GM06990 (cell line): ENCODE data around the gene OGFOD3.

Experiments used
- DNase-seq: peaks from one replicate; pipeline ENCODE4 v3.0.0-alpha.2; 2011; ENCODE audit not compliant: insufficient read length; ENCODE audit errors: extremely low read depth
- H3K27me3 ChIP-seq: replicated peaks from 2 replicates; pipeline ENCODE4 v1.6.0; 2011; ENCODE audit warnings: low read length; ENCODE audit not compliant: control insufficient read depth, insufficient read depth
- H3K36me3 ChIP-seq: 2 replicates; pipeline ENCODE4 v1.5.1; 2011; ENCODE audit warnings: low read length; ENCODE audit not compliant: control insufficient read depth, insufficient read depth
- H3K4me3 ChIP-seq: replicated peaks from 2 replicates; pipeline ENCODE4 v1.5.1; 2011; ENCODE audit warnings: low read depth, mild to moderate bottlenecking, control low read depth, low read length
- TF ChIP-seq, protein P1 (sequence below): IDR thresholded peaks from 2 replicates; pipeline ENCODE4 v1.5.1; 2011; ENCODE audit warnings: low read length, control low read depth, mild to moderate bottlenecking, inconsistent platforms; ENCODE audit not compliant: insufficient read depth, poor library complexity, severe bottlenecking

Gene OGFOD3, protein sequence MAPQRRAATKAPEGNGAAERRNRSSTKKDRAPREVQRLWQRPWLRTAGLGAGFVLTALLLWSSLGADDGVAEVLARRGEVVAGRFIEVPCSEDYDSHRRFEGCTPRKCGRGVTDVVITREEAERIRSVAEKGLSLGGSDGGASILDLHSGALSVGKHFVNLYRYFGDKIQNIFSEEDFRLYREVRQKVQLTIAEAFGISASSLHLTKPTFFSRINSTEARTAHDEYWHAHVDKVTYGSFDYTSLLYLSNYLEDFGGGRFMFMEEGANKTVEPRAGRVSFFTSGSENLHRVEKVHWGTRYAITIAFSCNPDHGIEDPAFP

DNA sequence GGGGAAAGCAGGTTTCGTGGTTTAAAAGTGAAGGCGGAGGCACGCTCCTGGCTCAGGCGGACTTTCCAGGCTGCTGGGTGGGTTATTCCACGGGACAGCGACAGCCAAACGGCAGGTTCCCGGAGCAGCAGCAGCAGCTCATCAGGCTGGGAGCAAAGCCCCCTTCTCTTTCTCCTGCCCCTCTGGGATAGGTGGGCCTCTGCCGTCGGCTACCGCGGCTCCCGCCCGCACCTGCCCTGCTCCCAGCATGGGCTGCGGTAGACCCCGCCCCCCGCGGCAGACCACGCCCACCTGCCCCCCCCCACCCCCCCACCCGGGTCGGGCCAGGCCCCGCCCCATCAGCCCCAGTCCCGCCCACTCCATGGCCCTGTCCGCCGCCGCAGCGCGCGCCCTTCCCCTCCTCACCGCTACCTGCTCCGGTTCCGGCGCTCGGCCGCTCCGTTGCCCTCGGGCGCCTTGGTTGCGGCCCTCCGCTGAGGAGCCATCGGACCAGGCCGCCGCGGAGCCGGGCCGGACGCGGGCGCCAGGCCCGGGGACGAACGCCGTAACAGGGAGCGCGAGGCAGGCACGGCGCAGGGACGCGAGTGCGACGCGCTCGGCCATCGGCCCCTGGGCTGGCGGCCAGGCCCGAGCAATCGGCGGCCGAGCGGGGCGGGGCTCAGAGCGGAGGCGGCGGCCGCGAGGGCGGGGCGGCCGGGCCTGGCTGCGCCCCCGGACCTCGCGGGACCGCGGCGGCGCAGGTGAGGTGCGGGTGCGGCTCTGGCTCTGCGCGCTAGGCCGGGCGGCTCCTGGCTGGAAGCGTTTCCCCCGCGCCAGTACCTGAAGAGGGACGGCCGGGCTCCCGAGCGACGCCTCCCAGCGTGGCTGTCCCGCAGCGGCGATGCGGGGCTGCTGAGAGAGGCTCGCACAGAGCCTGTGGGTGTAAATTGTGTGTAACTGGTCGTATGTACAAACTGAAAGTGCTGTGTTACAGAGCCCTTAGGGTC lies at the start of gene OGFOD3, which contains the start of gene HEXD:
Gene OGFOD3, minus strand, starts transcription at position 586 of the 986 bp plus-strand sequence. Its CDS starts 101 bp downstream, at position 485.
Gene HEXD, plus strand, starts transcription at position 347 of the 986 bp plus-strand sequence. CDS start 1,453 bp downstream, outside the sequence.
- peaks cover 8% of the 10 kb centered on the region for H3K36me3 ChIP-seq
- DNase-seq, result peak; percentile 92
- TF ChIP-seq, protein P1, sequence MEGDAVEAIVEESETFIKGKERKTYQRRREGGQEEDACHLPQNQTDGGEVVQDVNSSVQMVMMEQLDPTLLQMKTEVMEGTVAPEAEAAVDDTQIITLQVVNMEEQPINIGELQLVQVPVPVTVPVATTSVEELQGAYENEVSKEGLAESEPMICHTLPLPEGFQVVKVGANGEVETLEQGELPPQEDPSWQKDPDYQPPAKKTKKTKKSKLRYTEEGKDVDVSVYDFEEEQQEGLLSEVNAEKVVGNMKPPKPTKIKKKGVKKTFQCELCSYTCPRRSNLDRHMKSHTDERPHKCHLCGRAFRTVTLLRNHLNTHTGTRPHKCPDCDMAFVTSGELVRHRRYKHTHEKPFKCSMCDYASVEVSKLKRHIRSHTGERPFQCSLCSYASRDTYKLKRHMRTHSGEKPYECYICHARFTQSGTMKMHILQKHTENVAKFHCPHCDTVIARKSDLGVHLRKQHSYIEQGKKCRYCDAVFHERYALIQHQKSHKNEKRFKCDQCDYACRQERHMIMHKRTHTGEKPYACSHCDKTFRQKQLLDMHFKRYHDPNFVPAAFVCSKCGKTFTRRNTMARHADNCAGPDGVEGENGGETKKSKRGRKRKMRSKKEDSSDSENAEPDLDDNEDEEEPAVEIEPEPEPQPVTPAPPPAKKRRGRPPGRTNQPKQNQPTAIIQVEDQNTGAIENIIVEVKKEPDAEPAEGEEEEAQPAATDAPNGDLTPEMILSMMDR, result no peak
- H3K27me3 ChIP-seq, result no peaks in the 10 kb centered on the region
- H3K4me3 ChIP-seq, result peak within 1 kb of the TSS; percentile 65

DNA sequence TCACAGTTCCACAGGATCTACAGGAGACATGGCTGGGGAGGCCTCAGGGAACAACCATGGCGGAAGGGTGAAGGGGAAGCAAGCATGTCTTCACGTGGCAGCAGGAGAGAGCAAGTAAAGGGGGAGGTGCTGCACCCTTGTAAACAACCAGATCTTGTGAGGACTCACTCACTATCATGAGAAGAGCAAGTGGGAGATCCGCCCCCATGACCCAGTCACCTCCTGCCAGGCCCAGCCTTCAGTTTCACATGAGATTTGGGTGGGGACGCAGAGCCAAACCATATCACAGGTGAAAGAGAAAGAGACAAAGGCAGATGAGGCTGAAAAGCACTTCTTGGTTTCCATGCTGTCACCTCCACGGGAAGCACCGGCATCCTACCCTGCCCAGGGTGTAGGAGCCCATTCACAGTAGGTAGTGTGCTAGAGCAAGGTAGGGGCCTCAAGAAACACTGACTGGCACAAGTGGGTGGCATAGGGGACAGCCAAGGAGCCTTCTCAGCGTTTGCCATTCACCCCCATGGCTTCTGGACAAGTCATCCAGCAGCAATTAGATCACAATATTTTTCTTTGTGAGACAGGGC lies 46.7 kb upstream of the OGFOD3 start:
- TF ChIP-seq, protein P1, result no peak
- peaks cover 40% of the 10 kb centered on the region for H3K36me3 ChIP-seq
- no peaks in the 10 kb centered on the region for H3K27me3 ChIP-seq
- no peak overlapping the region for H3K4me3 ChIP-seq
- no peak for DNase-seq

DNA sequence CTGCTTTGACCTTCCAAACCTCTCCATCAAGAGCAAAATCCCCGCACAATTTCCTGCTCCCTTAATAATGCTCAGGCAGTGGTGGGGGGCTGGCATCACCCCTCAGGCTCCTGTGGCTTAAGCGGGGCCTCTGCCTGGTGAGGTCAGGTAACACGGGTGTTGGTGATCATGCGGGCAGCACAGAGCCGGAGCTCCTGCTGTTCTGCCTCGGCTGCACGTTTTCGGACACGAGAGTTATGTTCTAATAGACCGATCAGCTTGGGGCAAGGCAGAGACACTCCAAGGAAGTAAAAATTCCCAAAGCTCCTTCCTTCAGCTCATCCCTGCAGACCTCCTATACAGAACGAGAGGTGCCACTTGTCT lies 46.2 kb upstream of the OGFOD3 start:
- H3K4me3 ChIP-seq, result no peak overlapping the region
- DNase-seq, result no peak
- TF ChIP-seq, protein P1, result no peak
- H3K27me3 ChIP-seq, result no peaks in the 10 kb centered on the region
- peaks cover 39% of the 10 kb centered on the region for H3K36me3 ChIP-seq

DNA sequence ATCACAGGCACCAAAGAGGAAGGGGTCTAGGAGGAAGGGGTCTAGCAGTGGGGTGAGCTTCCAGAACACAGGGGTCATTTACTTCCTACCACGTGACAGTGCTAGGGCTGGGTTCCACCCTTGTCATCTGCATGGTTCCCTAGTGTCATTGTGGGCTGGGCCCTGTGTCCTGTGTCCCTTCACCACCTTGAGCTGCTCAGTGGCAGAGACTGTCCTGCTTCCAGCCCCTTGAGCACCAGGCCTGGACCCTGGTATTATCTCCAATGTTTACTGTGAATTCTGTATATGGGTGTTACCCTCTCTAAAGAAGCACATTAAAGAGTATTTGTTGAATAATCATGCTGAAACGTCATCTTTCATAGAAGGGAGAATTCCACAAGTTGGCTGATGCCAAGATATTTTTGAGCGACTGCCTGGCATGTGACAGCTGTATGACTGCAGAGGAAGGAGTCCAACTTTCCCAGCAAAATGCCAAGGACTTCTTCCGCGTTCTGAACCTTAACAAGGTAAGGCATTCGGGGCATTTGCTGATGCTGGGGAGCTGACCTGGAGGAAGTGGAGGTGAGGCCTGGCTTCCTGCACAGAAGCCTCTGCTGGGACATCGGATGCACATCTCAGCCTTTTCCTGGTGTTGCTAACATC lies 45.7 kb upstream of the OGFOD3 start:
- no peak for DNase-seq
- no peaks in the 10 kb centered on the region for H3K27me3 ChIP-seq
- H3K36me3 ChIP-seq, result peaks cover 39% of the 10 kb centered on the region
- TF ChIP-seq, protein P1, result no peak
- no peak overlapping the region for H3K4me3 ChIP-seq

DNA sequence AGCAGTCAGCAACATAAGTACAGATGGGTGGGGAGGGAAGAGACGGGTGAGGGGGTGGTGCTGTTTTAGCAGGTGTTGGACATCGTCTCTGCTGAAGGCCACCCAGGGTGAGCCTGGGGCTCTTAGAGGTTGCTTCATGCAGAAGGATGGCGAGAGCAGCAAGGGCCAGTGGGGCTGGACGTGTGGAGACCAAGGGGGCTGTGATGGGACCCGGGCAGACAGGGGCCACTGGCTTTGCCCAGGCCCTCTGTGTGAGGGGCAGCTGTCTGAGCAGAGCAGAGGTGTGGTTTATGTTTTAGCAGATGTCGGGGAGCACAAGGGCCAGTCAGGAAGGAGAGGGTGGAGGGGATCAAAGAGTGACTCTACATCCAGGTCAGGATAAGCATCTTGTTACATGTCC lies 45.0 kb upstream of the OGFOD3 start:
- no peak for DNase-seq
- no peak overlapping the region for H3K4me3 ChIP-seq
- H3K36me3 ChIP-seq, result peaks cover 37% of the 10 kb centered on the region
- no peaks in the 10 kb centered on the region for H3K27me3 ChIP-seq
- TF ChIP-seq, protein P1, result no peak
